CD14-positive monocyte (primary cell): Measurements from ENCODE around the gene PARP2. TPM values are rescaled to one million over a fixed set of nuclear protein-coding genes. Genes with fewer than 3 reads are reported as not detected.

Experiments
- DNase-seq, 3 donors: peaks; one replicate each; pipeline ENCODE4 v3.0.0-alpha.2; 2011 to 2022
- H2AFZ ChIP-seq: 2 replicates; pipeline ENCODE4 v1.6.0; 2012; ENCODE audit warnings: mild to moderate bottlenecking, low read depth, low read length, inconsistent platforms; ENCODE audit not compliant: insufficient read depth, poor library complexity, severe bottlenecking
- H3K27ac ChIP-seq, 2 donors: 1 replicate in 1 of 2; 2 replicates in 1 of 2; pipeline ENCODE4 v1.5.1; 2012 to 2013; ENCODE audit warnings: low read length in 2 of 2, control low read depth in 1 of 2, inconsistent platforms in 1 of 2, low read depth in 1 of 2, mild to moderate bottlenecking in 1 of 2
- H3K27me3 ChIP-seq, 2 donors: one replicate each; pipeline versions ENCODE4 v1.6.0 to v1.6.1; 2011 to 2013; ENCODE audit warnings: low read length in 2 of 2; ENCODE audit not compliant: control insufficient read depth in 2 of 2, insufficient read depth in 2 of 2
- H3K36me3 ChIP-seq, 2 donors: replicated peaks in 1 of 2; 1 replicate in 1 of 2; 2 replicates in 1 of 2; pipeline versions ENCODE4 v1.5.1 to v1.6.1; 2012 to 2013; ENCODE audit warnings: low read length in 2 of 2, control low read depth in 1 of 2, inconsistent platforms in 1 of 2, mild to moderate bottlenecking in 1 of 2; ENCODE audit not compliant: insufficient read depth in 2 of 2, control insufficient read depth in 1 of 2
- H3K4me1 ChIP-seq, 2 donors: 1 replicate in 1 of 2; 2 replicates in 1 of 2; pipeline versions ENCODE4 v1.5.1 to v1.6.1; 2012 to 2013; ENCODE audit warnings: low read length in 2 of 2, control low read depth in 1 of 2, inconsistent platforms in 1 of 2, mild to moderate bottlenecking in 1 of 2, moderate library complexity in 1 of 2; ENCODE audit not compliant: insufficient read depth in 2 of 2, control insufficient read depth in 1 of 2
- H3K4me2 ChIP-seq: replicated peaks from 2 replicates; pipeline ENCODE3; 2012; ENCODE audit warnings: low read length, moderate library complexity, mild to moderate bottlenecking; ENCODE audit not compliant: poor library complexity, severe bottlenecking; ENCODE audit errors: extremely low read depth
- H3K4me3 ChIP-seq, 3 experiments: fragments of 200-600 bp in 1 of 3; sonication (generic) in 1 of 3; replicated peaks in 1 of 3; 1 replicate in 2 of 3; 2 replicates in 1 of 3; pipeline ENCODE4 v1.5.1; 2011 to 2013; ENCODE audit warnings: low read length in 3 of 3, mild to moderate bottlenecking in 3 of 3, control low read depth in 2 of 3, low read depth in 2 of 3, inconsistent platforms in 1 of 3, moderate library complexity in 1 of 3
- H3K79me2 ChIP-seq: 2 replicates; pipeline ENCODE4 v1.6.0; 2012; ENCODE audit warnings: mild to moderate bottlenecking, control low read depth, inconsistent platforms, low read length, moderate library complexity; ENCODE audit not compliant: insufficient read depth
- H3K9ac ChIP-seq: 2 replicates; pipeline ENCODE4 v1.6.0; 2017; ENCODE audit warnings: low read length, mild to moderate bottlenecking; ENCODE audit not compliant: insufficient read depth, poor library complexity, severe bottlenecking
- H3K9me3 ChIP-seq, 2 donors: replicated peaks in 1 of 2; 1 replicate in 1 of 2; 2 replicates in 1 of 2; pipeline versions ENCODE4 v1.5.1 to v1.6.1; 2012 to 2013; ENCODE audit warnings: low read length in 2 of 2, control low read depth in 1 of 2; ENCODE audit not compliant: control insufficient read depth in 1 of 2, insufficient read depth in 1 of 2
- H4K20me1 ChIP-seq: 2 replicates; pipeline ENCODE4 v1.6.0; 2012; ENCODE audit warnings: mild to moderate bottlenecking, low read length, control low read depth, moderate library complexity; ENCODE audit not compliant: insufficient read depth
- H3K27ac Mint-ChIP-seq, 7 donors: one replicate each; pipeline ENCODE4 v1.8.0; 2020; ENCODE audit warnings: mild to moderate bottlenecking in 7 of 7, mixed read lengths in 7 of 7, moderate library complexity in 6 of 7, inconsistent platforms in 2 of 7
- H3K27me3 Mint-ChIP-seq, 3 donors: one replicate each; pipeline ENCODE4 v1.8.0; 2021 to 2022; ENCODE audit warnings: low read depth in 3 of 3, mild to moderate bottlenecking in 3 of 3, mixed read lengths in 3 of 3, moderate library complexity in 3 of 3, inconsistent platforms in 1 of 3
- H3K36me3 Mint-ChIP-seq, 2 donors: one replicate each; pipeline ENCODE4 v1.8.0; 2020; ENCODE audit warnings: mixed read lengths in 2 of 2, inconsistent platforms in 1 of 2, mild to moderate bottlenecking in 1 of 2
- H3K4me1 Mint-ChIP-seq: one replicate; pipeline ENCODE4 v1.8.0; 2020; ENCODE audit warnings: mild to moderate bottlenecking, mixed read lengths
- H3K4me3 Mint-ChIP-seq, 2 donors: one replicate each; pipeline ENCODE4 v1.8.0; 2020; ENCODE audit warnings: mild to moderate bottlenecking in 2 of 2, mixed read lengths in 2 of 2, moderate library complexity in 1 of 2
- H3K9me3 Mint-ChIP-seq, 7 donors: one replicate each; pipeline ENCODE4 v1.8.0; 2020 to 2022; ENCODE audit warnings: mixed read lengths in 7 of 7, mild to moderate bottlenecking in 6 of 7, moderate library complexity in 6 of 7, inconsistent platforms in 2 of 7
- WGBS: methylation state at CpG from one replicate; pipeline ENCODE4 v1.1.5; 2013; ENCODE audit warnings: missing lambda C conversion rate; ENCODE audit not compliant: insufficient coverage; 5-methylcytosine and 5-hydroxymethylcytosine counted together
- intact Hi-C, 2 donors: fragments of 100-400 bp; cut with micrococcal nuclease; formaldehyde crosslinking; loops; one replicate each; pipeline versions ENCODE4 v1.15.0 to v1.15.1; 2023
- polyA plus RNA-seq, 3 donors: library from polyadenylated mRNA; depleted of rRNA in 1 of 3; unstranded in 2 of 3; stranded (reverse) in 1 of 3; fragments of 300-500 nt in 2 of 3; fragments of >200 nt in 1 of 3; fragmentation: Illumina TruSeq in 2 of 3; gene quantifications; 1 replicate in 2 of 3; 2 replicates in 1 of 3; pipeline ENCODE4 v1.2.3, GENCODE V29; 2012 to 2021
- TF ChIP-seq, protein P1 (sequence below): fragments of 200-600 bp; IDR thresholded peaks from one replicate; pipeline ENCODE4 v1.8.0; 2022; ENCODE audit warnings: antibody characterized with exemption, mild to moderate bottlenecking

PARP2 gene
- polyA plus RNA-seq, 3 donors: 1.8 to 7.3 (median 3.9) TPM

DNA sequence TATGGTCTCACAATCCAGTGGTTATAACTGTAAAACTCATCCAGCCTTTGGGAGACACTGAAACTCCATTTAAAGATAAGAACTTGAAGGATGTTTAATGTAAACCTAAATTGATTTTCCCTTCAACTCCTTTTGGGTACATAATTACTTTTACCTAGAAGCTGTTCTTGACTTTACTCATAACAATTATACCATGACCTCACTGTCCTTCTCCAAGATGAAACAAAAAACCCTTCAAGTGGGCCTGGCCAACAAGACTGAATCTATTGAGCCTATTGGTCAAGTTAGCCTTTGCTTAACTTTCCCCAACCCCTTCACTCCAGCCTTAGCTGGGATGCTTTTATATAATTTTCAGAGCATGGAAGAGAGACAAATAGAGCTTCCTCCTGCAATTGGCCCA lies 22.5 kb downstream of the PARP2 start:
- no peak overlapping the region for H3K27ac ChIP-seq
- no peak overlapping the region for H3K27ac Mint-ChIP-seq
- H4K20me1 ChIP-seq: peaks cover 5% of the 10 kb centered on the region
- H3K4me1 ChIP-seq: no peaks in the 10 kb centered on the region
- no peaks in the 10 kb centered on the region for H3K27me3 ChIP-seq
- H3K4me3 Mint-ChIP-seq: no peak overlapping the region
- intact Hi-C loops: no loop called here
- H3K4me1 Mint-ChIP-seq: no peaks in the 10 kb centered on the region
- no peak overlapping the region for H2AFZ ChIP-seq
- no peak overlapping the region for H3K9ac ChIP-seq
- H3K4me2 ChIP-seq: no peak overlapping the region
- peaks cover 74 to 97% of the 10 kb centered on the region in 2 donors for H3K36me3 ChIP-seq
- no peak for DNase-seq
- H3K9me3 ChIP-seq: no peaks in the 10 kb centered on the region
- TF ChIP-seq, protein P1, sequence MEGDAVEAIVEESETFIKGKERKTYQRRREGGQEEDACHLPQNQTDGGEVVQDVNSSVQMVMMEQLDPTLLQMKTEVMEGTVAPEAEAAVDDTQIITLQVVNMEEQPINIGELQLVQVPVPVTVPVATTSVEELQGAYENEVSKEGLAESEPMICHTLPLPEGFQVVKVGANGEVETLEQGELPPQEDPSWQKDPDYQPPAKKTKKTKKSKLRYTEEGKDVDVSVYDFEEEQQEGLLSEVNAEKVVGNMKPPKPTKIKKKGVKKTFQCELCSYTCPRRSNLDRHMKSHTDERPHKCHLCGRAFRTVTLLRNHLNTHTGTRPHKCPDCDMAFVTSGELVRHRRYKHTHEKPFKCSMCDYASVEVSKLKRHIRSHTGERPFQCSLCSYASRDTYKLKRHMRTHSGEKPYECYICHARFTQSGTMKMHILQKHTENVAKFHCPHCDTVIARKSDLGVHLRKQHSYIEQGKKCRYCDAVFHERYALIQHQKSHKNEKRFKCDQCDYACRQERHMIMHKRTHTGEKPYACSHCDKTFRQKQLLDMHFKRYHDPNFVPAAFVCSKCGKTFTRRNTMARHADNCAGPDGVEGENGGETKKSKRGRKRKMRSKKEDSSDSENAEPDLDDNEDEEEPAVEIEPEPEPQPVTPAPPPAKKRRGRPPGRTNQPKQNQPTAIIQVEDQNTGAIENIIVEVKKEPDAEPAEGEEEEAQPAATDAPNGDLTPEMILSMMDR: no peak
- no peak overlapping the region for H3K4me3 ChIP-seq
- H3K27me3 Mint-ChIP-seq: no peaks in the 10 kb centered on the region
- H3K79me2 ChIP-seq: no peaks in the 10 kb centered on the region
- H3K36me3 Mint-ChIP-seq: peaks cover 65 to 88% of the 10 kb centered on the region in 2 donors
- H3K9me3 Mint-ChIP-seq: no peaks in the 10 kb centered on the region

DNA sequence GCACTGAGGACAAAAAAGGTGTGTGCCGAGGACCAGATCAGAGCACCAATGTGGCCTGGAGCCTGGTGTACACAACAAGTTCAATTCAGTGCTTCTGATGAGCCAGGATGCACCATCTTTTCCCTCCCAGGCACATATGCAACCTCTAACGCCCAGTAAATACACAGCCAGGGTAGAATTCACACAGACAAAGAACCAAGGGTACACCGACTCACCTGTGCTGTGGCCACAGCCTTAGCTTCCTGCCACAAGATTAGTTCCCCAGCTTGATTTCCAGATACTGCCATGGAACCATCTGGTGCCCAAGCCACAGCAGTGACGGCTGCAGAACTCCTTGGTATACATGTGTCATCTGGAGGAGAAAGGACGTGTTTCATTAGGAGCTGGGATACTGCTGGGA lies 29.4 kb downstream of the PARP2 start:
- intact Hi-C loops: no loop called here
- Histone ChIP-seq H3K4me3 (no peak overlapping the region), H3K9me3 (no peaks in the 10 kb centered on the region), H4K20me1 (peaks cover 40% of the 10 kb centered on the region), H3K27ac (no peak overlapping the region), H3K79me2 (no peaks in the 10 kb centered on the region), H3K36me3 (peaks cover 91 to 100% of the 10 kb centered on the region in 2 donors), H3K4me1 (no peaks in the 10 kb centered on the region), H2AFZ (no peak overlapping the region), H3K27me3 (no peaks in the 10 kb centered on the region), H3K4me2 (no peak overlapping the region), H3K9ac (no peak overlapping the region)
- WGBS: 84% methylated on average over 3 of the region's 5 CpGs
- TF ChIP-seq, protein P1: no peak
- Mint-ChIP-seq H3K27ac (peak overlapping the region in 3 of 7 donors; percentile 8 to 42 (median 16)), H3K4me1 (no peaks in the 10 kb centered on the region), H3K9me3 (no peaks in the 10 kb centered on the region), H3K27me3 (peaks cover 0 to 2% (median 0%) of the 10 kb centered on the region in 3 donors), H3K4me3 (no peak overlapping the region), H3K36me3 (peaks cover 92 to 98% of the 10 kb centered on the region in 2 donors)
- DNase-seq: no peak
